ENCODE data around the gene PKN1. TPM values are rescaled to one million over a fixed set of nuclear protein-coding genes. Genes with fewer than 3 reads are reported as not detected.

The PKN1 gene
- total and polyA plus RNA-seq, 4 donors: 13.7 to 41.6 (median 22.3) TPM

DNA sequence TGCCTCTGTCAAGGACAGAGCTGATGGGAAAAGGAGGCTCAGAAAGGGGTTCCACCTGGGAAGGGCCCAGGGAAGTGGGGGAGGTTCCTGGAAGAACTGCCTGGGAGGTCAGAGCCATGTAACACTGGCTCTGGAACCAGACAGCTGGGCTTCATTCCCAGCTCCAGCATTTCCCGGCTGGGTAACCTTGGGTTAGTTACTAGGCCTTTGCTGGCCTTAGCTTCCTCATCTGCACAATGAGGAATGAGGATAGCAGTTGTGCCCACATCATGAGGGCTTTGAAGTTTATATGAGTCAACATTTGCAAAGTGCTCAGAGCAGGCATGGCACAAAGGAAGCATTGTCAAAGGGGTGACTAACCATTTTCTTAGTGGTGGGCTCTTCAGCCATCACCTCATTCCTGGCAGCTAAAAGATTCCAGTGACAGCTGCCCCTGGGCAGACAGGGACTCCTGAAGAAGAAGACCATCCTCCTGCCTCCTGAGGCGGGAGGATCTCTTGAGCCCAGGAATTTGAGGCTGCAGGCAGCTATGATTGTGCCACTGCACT is 86.8 kb downstream of the PKN1 start:
- no peaks in the 10 kb centered on the region for H3K27me3 ChIP-seq (ENCODE audit: control insufficient read depth in 4 of 4, insufficient read depth in 4 of 4, low read length in 3 of 4)
- peaks cover 13 to 33% (median 18%) of the 10 kb centered on the region in 4 donors for H3K4me1 ChIP-seq (ENCODE audit: control insufficient read depth in 4 of 4, insufficient read depth in 4 of 4, low read length in 3 of 4)
- peak overlapping the region; percentile 91 to 96 for H3K27ac ChIP-seq (ENCODE audit: low read depth in 1 of 2, low read length in 2 of 2)
- peak overlapping the region in 1 of 2 donors; percentile 50 for H3K9ac ChIP-seq (ENCODE audit: low read depth in 1 of 2, low read length in 2 of 2)
- DNase-seq (ENCODE audit: low spot score): no peak
- no peaks in the 10 kb centered on the region for H3K9me3 ChIP-seq (ENCODE audit: control insufficient read depth in 4 of 4, low read length in 3 of 4)
- H3K36me3 ChIP-seq (ENCODE audit: control insufficient read depth in 4 of 4, insufficient read depth in 3 of 4, low read depth in 1 of 4, low read length in 3 of 4): peaks cover 8 to 15% (median 11%) of the 10 kb centered on the region in 4 donors
- 50% methylated on average over 2 of the region's 2 CpGs for WGBS
- TF ChIP-seq NR2F2 (IDR thresholded peaks at IDR 0.05) (peak; percentile 61), RXRA (IDR thresholded peaks at IDR 0.05) (peak; percentile 67 to 69), EGR1 (IDR thresholded peaks at IDR 0.05; ENCODE audit: low read depth in 2 of 2) (peak in 1 of 2 donors; percentile 19), YY1 (IDR thresholded peaks at IDR 0.05) (peak; percentile 30), FOXA1 (IDR thresholded peaks at IDR 0.05) (no peak), SP1 (IDR thresholded peaks at IDR 0.05) (peak; percentile 65), HNF4A (conservative IDR thresholded peaks at IDR 0.05) (peak; percentile 20 to 32), FOXA2 (IDR thresholded peaks at IDR 0.05) (no peak)
- TF ChIP-seq, protein P1, sequence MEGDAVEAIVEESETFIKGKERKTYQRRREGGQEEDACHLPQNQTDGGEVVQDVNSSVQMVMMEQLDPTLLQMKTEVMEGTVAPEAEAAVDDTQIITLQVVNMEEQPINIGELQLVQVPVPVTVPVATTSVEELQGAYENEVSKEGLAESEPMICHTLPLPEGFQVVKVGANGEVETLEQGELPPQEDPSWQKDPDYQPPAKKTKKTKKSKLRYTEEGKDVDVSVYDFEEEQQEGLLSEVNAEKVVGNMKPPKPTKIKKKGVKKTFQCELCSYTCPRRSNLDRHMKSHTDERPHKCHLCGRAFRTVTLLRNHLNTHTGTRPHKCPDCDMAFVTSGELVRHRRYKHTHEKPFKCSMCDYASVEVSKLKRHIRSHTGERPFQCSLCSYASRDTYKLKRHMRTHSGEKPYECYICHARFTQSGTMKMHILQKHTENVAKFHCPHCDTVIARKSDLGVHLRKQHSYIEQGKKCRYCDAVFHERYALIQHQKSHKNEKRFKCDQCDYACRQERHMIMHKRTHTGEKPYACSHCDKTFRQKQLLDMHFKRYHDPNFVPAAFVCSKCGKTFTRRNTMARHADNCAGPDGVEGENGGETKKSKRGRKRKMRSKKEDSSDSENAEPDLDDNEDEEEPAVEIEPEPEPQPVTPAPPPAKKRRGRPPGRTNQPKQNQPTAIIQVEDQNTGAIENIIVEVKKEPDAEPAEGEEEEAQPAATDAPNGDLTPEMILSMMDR (IDR thresholded peaks at IDR 0.05; ENCODE audit: low read depth, low read length, missing input control): no peak
- TF ChIP-seq, protein P2, sequence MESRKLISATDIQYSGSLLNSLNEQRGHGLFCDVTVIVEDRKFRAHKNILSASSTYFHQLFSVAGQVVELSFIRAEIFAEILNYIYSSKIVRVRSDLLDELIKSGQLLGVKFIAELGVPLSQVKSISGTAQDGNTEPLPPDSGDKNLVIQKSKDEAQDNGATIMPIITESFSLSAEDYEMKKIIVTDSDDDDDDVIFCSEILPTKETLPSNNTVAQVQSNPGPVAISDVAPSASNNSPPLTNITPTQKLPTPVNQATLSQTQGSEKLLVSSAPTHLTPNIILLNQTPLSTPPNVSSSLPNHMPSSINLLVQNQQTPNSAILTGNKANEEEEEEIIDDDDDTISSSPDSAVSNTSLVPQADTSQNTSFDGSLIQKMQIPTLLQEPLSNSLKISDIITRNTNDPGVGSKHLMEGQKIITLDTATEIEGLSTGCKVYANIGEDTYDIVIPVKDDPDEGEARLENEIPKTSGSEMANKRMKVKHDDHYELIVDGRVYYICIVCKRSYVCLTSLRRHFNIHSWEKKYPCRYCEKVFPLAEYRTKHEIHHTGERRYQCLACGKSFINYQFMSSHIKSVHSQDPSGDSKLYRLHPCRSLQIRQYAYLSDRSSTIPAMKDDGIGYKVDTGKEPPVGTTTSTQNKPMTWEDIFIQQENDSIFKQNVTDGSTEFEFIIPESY (IDR thresholded peaks at IDR 0.05): no peak
- H3K4me3 ChIP-seq (ENCODE audit: low read depth in 1 of 3, low read length in 3 of 3): no peak overlapping the region

DNA sequence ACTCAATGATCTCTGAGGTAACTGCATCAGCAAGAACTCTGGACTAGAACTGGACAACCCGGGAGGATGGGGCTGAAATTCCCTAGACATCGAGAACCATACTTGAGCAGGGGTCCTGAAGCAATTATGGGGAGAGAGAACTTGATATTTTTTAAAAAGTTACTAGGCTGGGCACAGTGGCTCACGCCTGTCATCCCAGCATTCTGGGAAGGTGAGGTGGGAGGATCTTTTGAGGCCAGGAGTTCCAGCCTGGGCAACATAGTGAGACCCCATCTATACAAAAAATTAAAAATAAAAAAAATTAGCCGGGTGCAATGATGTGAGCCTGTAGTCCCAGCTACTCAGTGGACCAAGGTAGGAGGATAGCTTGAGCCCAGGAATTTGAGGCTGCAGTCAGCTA is 87.4 kb downstream of the PKN1 start:
- no peak for TF ChIP-seq YY1 (IDR thresholded peaks at IDR 0.05)
- Histone ChIP-seq H3K4me3 (ENCODE audit: low read depth in 1 of 3, low read length in 3 of 3) (no peak overlapping the region), H3K9ac (ENCODE audit: low read depth in 1 of 2, low read length in 2 of 2) (no peak overlapping the region), H3K27ac (ENCODE audit: low read depth in 1 of 2, low read length in 2 of 2) (peak overlapping the region in 1 of 2 donors; percentile 91), H3K36me3 (ENCODE audit: control insufficient read depth in 4 of 4, insufficient read depth in 3 of 4, low read depth in 1 of 4, low read length in 3 of 4) (peaks cover 4 to 9% (median 6%) of the 10 kb centered on the region in 4 donors), H3K4me1 (ENCODE audit: control insufficient read depth in 4 of 4, insufficient read depth in 4 of 4, low read length in 3 of 4) (peaks cover 7 to 27% (median 13%) of the 10 kb centered on the region in 4 donors), H3K9me3 (ENCODE audit: control insufficient read depth in 4 of 4, low read length in 3 of 4) (no peaks in the 10 kb centered on the region), H3K27me3 (ENCODE audit: control insufficient read depth in 4 of 4, insufficient read depth in 4 of 4, low read length in 3 of 4) (no peaks in the 10 kb centered on the region)
- no peak for DNase-seq (ENCODE audit: low spot score)
- WGBS: 98% methylated on average over 4 of the region's 4 CpGs

Small RNA genes within 50 kb of the gene (small RNA-seq; reads per million reads assigned to genes)
- not detected for gene SNRPGP15

Other genes starting within 250 kb of the PKN1 start
- 1 to 10 TPM in 1 of 2 donors, under 1 TPM in 1; 0.56 to 1.6 TPM for gene ADGRL1, start 227.1 kb upstream of the PKN1 start, total RNA-seq
- under 1 TPM; 0.14 to 0.50 TPM for gene ADGRL1, start 227.1 kb upstream of the PKN1 start, polyA plus RNA-seq
- gene ADGRE5, start 51.9 kb upstream of the PKN1 start, total RNA-seq: 10 to 100 TPM; 11.3 to 20.4 TPM
- 10 to 100 TPM in 1 of 2 donors, 1 to 10 TPM in 1; 7.0 to 17.0 TPM for gene ADGRE5, start 51.9 kb upstream of the PKN1 start, polyA plus RNA-seq
- gene DDX39A, start 14.0 kb upstream of the PKN1 start, total RNA-seq: 10 to 100 TPM; 34.6 to 54.7 TPM
- gene DDX39A, start 14.0 kb upstream of the PKN1 start, polyA plus RNA-seq: 10 to 100 TPM; 24.9 to 36.1 TPM
- gene PTGER1, start 42.0 kb downstream of the PKN1 start, total RNA-seq: under 1 TPM in 1 of 2 donors, not detected in 1; 0.42 TPM
- under 1 TPM; 0.15 to 0.22 TPM for gene PTGER1, start 42.0 kb downstream of the PKN1 start, polyA plus RNA-seq
- 10 to 100 TPM; 18.4 to 31.7 TPM for gene GIPC1, start 62.8 kb downstream of the PKN1 start, total RNA-seq
- 10 to 100 TPM; 19.4 to 34.5 TPM for gene GIPC1, start 62.8 kb downstream of the PKN1 start, polyA plus RNA-seq
- 10 to 100 TPM; 32.5 to 43.0 TPM for gene DNAJB1, start 85.1 kb downstream of the PKN1 start, total RNA-seq
- 10 to 100 TPM; 29.4 to 36.5 TPM for gene DNAJB1, start 85.1 kb downstream of the PKN1 start, polyA plus RNA-seq
- gene TECR, start 96.3 kb downstream of the PKN1 start, total RNA-seq: 10 to 100 TPM; 26.4 to 35.3 TPM
- gene TECR, start 96.3 kb downstream of the PKN1 start, polyA plus RNA-seq: 100 to 1,000 TPM in 1 of 2 donors, 10 to 100 TPM in 1; 86.3 to 157 TPM
- gene NDUFB7, start 138.8 kb downstream of the PKN1 start, total RNA-seq: 100 to 1,000 TPM; 110 to 222 TPM
- gene NDUFB7, start 138.8 kb downstream of the PKN1 start, polyA plus RNA-seq: 100 to 1,000 TPM; 282 to 293 TPM
- gene CLEC17A, start 149.8 kb downstream of the PKN1 start, total RNA-seq: under 1 TPM in 1 of 2 donors, not detected in 1; 0.28 TPM
- gene CLEC17A, start 149.8 kb downstream of the PKN1 start, polyA plus RNA-seq: under 1 TPM in 1 of 2 donors, not detected in 1; 0.22 TPM
- gene ADGRE3, start 241.5 kb downstream of the PKN1 start, total RNA-seq: under 1 TPM; 0.28 to 0.67 TPM
- under 1 TPM; 0.15 to 0.17 TPM for gene ADGRE3, start 241.5 kb downstream of the PKN1 start, polyA plus RNA-seq

Data from liver (tissue), 10 donors.